Loucy (cell line): ENCODE results near the gene ALDH1A2.

Experiments
- H2AFZ ChIP-seq: fragments of 200-600 bp; sonication (generic); 2 replicates; pipeline ENCODE4 v1.6.0; 2016; ENCODE audit warnings: antibody characterized with exemption, mild to moderate bottlenecking, low read length, moderate library complexity
- H3F3A ChIP-seq: fragments of 200-600 bp; 2 replicates; pipeline ENCODE4 v1.6.0; 2016; ENCODE audit warnings: antibody characterized with exemption, low read depth, mild to moderate bottlenecking
- H3K27me3 ChIP-seq: fragments of 200-600 bp; sonication (generic); 2 replicates; pipeline ENCODE4 v1.6.1; 2014; ENCODE audit warnings: low read length, mild to moderate bottlenecking; ENCODE audit not compliant: insufficient read depth, poor library complexity, severe bottlenecking
- H3K36me3 ChIP-seq: fragments of 200-600 bp; sonication (generic); 2 replicates; pipeline ENCODE4 v1.6.1; 2016; ENCODE audit warnings: low read length; ENCODE audit not compliant: insufficient read depth
- H3K4me1 ChIP-seq: fragments of 200-600 bp; sonication (generic); 2 replicates; pipeline ENCODE4 v1.5.1; 2014; ENCODE audit warnings: low read length, mild to moderate bottlenecking; ENCODE audit not compliant: insufficient read depth, poor library complexity, severe bottlenecking
- H3K4me2 ChIP-seq: fragments of 200-600 bp; sonication (generic); 2 replicates; pipeline ENCODE4 v1.6.0; 2014; ENCODE audit warnings: antibody characterized with exemption, low read length, low read depth, mild to moderate bottlenecking; ENCODE audit not compliant: poor library complexity, severe bottlenecking
- H3K4me3 ChIP-seq: fragments of 200-600 bp; sonication (generic); 2 replicates; pipeline ENCODE4 v1.5.1; 2014; ENCODE audit warnings: low read length, mild to moderate bottlenecking, mixed read lengths; ENCODE audit not compliant: poor library complexity, severe bottlenecking
- H3K79me2 ChIP-seq: fragments of 200-600 bp; sonication (generic); 2 replicates; pipeline ENCODE4 v1.6.1; 2014; ENCODE audit warnings: low read length; ENCODE audit not compliant: insufficient read depth
- H3K9ac ChIP-seq: fragments of 200-600 bp; sonication (generic); 2 replicates; pipeline ENCODE4 v1.6.0; 2014; ENCODE audit warnings: mild to moderate bottlenecking, low read depth, low read length, moderate library complexity; ENCODE audit not compliant: poor library complexity, severe bottlenecking
- H3K9me2 ChIP-seq: fragments of 200-600 bp; sonication (generic); replicated peaks from 2 replicates; pipeline ENCODE4 v1.6.1; 2016; ENCODE audit warnings: low read depth, low read length, mixed read lengths
- H3K9me3 ChIP-seq: fragments of 200-600 bp; sonication (generic); 2 replicates; pipeline ENCODE4 v1.6.1; 2014; ENCODE audit warnings: mild to moderate bottlenecking, antibody characterized with exemption, low read length, low read depth; ENCODE audit not compliant: insufficient read depth
- H4K20me1 ChIP-seq: fragments of 200-600 bp; sonication (generic); 2 replicates; pipeline ENCODE4 v1.6.0; 2014; ENCODE audit warnings: antibody characterized with exemption, low read length, mild to moderate bottlenecking; ENCODE audit not compliant: insufficient read depth, poor library complexity, severe bottlenecking
- CTCF ChIP-seq: fragments of 200-600 bp; sonication (generic); conservative IDR thresholded peaks from 2 replicates; pipeline ENCODE4 v1.5.1; 2014; ENCODE audit warnings: mild to moderate bottlenecking, antibody characterized with exemption, low read length
- EZH2phosphoT487 ChIP-seq: fragments of 200-600 bp; IDR thresholded peaks from 2 replicates; pipeline ENCODE4 v1.6.1; 2018; ENCODE audit warnings: antibody characterized with exemption, mild to moderate bottlenecking, moderate library complexity, borderline replicate concordance

ALDH1A2 gene

GRCh38 chr15:57994221-57995049 is 71.1 kb downstream of the ALDH1A2 start:
- Histone ChIP-seq H3K4me1 (no peaks in the 10 kb centered on the region), H4K20me1 (no peaks in the 10 kb centered on the region), H3K79me2 (no peaks in the 10 kb centered on the region), H3K9ac (no peak overlapping the region), H3K4me2 (no peak overlapping the region), H3K36me3 (no peaks in the 10 kb centered on the region), H3F3A (no peaks in the 10 kb centered on the region), H3K9me2 (no peaks in the 10 kb centered on the region), H3K9me3 (no peaks in the 10 kb centered on the region), H2AFZ (no peak overlapping the region), H3K27me3 (peaks cover 4% of the 10 kb centered on the region), H3K4me3 (no peak overlapping the region)
- TF ChIP-seq EZH2phosphoT487 = no peak
- TF ChIP-seq CTCF = no peak

GRCh38 chr15:57993409-57994145 is 71.9 kb downstream of the ALDH1A2 start:
- Histone ChIP-seq H3K4me3 (no peak overlapping the region), H3K36me3 (no peaks in the 10 kb centered on the region), H3K27me3 (peaks cover 4% of the 10 kb centered on the region), H3K4me1 (no peaks in the 10 kb centered on the region), H3K9me2 (no peaks in the 10 kb centered on the region), H3F3A (no peaks in the 10 kb centered on the region), H3K9me3 (no peaks in the 10 kb centered on the region), H4K20me1 (no peaks in the 10 kb centered on the region), H3K9ac (no peak overlapping the region), H3K4me2 (no peak overlapping the region), H2AFZ (no peak overlapping the region), H3K79me2 (no peaks in the 10 kb centered on the region)
- no peak for TF ChIP-seq CTCF
- TF ChIP-seq EZH2phosphoT487 = no peak

GRCh38 chr15:57992761-57993355 is 72.7 kb downstream of the ALDH1A2 start:
- Histone ChIP-seq H3K9me3 (no peaks in the 10 kb centered on the region), H3K27me3 (peaks cover 4% of the 10 kb centered on the region), H3K4me1 (no peaks in the 10 kb centered on the region), H3K4me3 (no peak overlapping the region), H3K9me2 (no peaks in the 10 kb centered on the region), H3K4me2 (no peak overlapping the region), H3K79me2 (no peaks in the 10 kb centered on the region), H3K9ac (no peak overlapping the region), H3K36me3 (no peaks in the 10 kb centered on the region), H3F3A (no peaks in the 10 kb centered on the region), H2AFZ (no peak overlapping the region), H4K20me1 (no peaks in the 10 kb centered on the region)
- TF ChIP-seq CTCF (no peak), EZH2phosphoT487 (no peak)
